Fibroblast of lung (primary cell): ENCODE data around the gene TTC33. TPM values are rescaled to one million over a fixed set of nuclear protein-coding genes. Genes with fewer than 3 reads are reported as not detected.

ENCODE experiments used
- DNase-seq, 2 donors: peaks; one replicate each; pipeline versions ENCODE4 v3.0.0 to v3.0.0-alpha.2; 2010; ENCODE audit warnings: low read depth in 2 of 2
- H2AFZ ChIP-seq: 2 replicates; pipeline ENCODE4 v1.5.1; 2012; ENCODE audit warnings: low read length, control low read depth, inconsistent platforms
- H3K27ac ChIP-seq: 2 replicates; pipeline ENCODE4 v1.5.1; 2011; ENCODE audit warnings: low read length, control low read depth; ENCODE audit not compliant: insufficient read depth
- H3K27me3 ChIP-seq: 2 replicates; pipeline ENCODE4 v1.5.1; 2011; ENCODE audit warnings: mild to moderate bottlenecking, low read length; ENCODE audit not compliant: control insufficient read depth, insufficient read depth
- H3K36me3 ChIP-seq: 2 replicates; pipeline ENCODE4 v1.5.1; 2011; ENCODE audit warnings: low read length; ENCODE audit not compliant: control insufficient read depth, insufficient read depth
- H3K4me1 ChIP-seq: 2 replicates; pipeline ENCODE4 v1.5.1; 2011; ENCODE audit warnings: low read length; ENCODE audit not compliant: control insufficient read depth, insufficient read depth; ENCODE audit errors: extremely low read depth
- H3K4me2 ChIP-seq: 2 replicates; pipeline ENCODE4 v1.5.1; 2011; ENCODE audit warnings: low read length, control low read depth; ENCODE audit not compliant: insufficient read depth; ENCODE audit errors: extremely low read depth
- H3K4me3 ChIP-seq, 4 experiments: fragments of 200-600 bp in 1 of 4; sonication (generic) in 1 of 4; replicated peaks in 1 of 4; 2 replicates each; pipeline ENCODE4 v1.5.1; 2011 to 2016; ENCODE audit warnings: low read length in 4 of 4, low read depth in 3 of 4, mild to moderate bottlenecking in 3 of 4, control low read depth in 2 of 4, inconsistent platforms in 1 of 4, mixed read lengths in 1 of 4; ENCODE audit not compliant: insufficient read depth in 1 of 4; ENCODE audit errors: control extremely low read depth in 1 of 4
- H3K79me2 ChIP-seq: 2 replicates; pipeline ENCODE4 v1.5.1; 2012; ENCODE audit warnings: mild to moderate bottlenecking, low read length, inconsistent platforms; ENCODE audit not compliant: control insufficient read depth, insufficient read depth
- H3K9ac ChIP-seq: 2 replicates; pipeline ENCODE4 v1.5.1; 2011; ENCODE audit warnings: mild to moderate bottlenecking, low read length, control low read depth; ENCODE audit not compliant: insufficient read depth
- H3K9me3 ChIP-seq: 2 replicates; pipeline ENCODE4 v1.5.1; 2012; ENCODE audit warnings: low read depth, low read length; ENCODE audit not compliant: control insufficient read depth, insufficient read depth
- H4K20me1 ChIP-seq: 2 replicates; pipeline ENCODE4 v1.5.1; 2011; ENCODE audit warnings: low read length; ENCODE audit not compliant: control insufficient read depth, insufficient read depth; ENCODE audit errors: extremely low read depth
- CTCF ChIP-seq, 2 donors: IDR thresholded peaks in 1 of 2; conservative IDR thresholded peaks in 1 of 2; 1 replicate in 1 of 2; 2 replicates in 1 of 2; pipeline ENCODE4 v1.5.1; 2011 to 2012; ENCODE audit warnings: low read length in 2 of 2, control low read depth in 1 of 2, inconsistent platforms in 1 of 2, low read depth in 1 of 2, mild to moderate bottlenecking in 1 of 2
- EZH2 ChIP-seq: IDR thresholded peaks from 2 replicates; pipeline ENCODE4 v1.5.1; 2012; ENCODE audit warnings: low read length, control low read depth, mild to moderate bottlenecking; ENCODE audit errors: missing control alignments
- polyA plus RNA-seq, 2 donors: library from polyadenylated mRNA; depleted of rRNA in 1 of 2; stranded (reverse) in 1 of 2; unstranded in 1 of 2; fragments of >200 nt; gene quantifications; 2 replicates each; pipeline ENCODE4 v1.2.1, GENCODE V29; 2011 to 2012; ENCODE audit warnings: missing spikeins in 1 of 2
- total RNA-seq: library from RNA; depleted of rRNA; stranded (reverse); fragments of >200 nt; gene quantifications from 2 replicates; pipeline ENCODE4 v1.2.1, GENCODE V29; 2014

TTC33 gene
- total and polyA plus RNA-seq, 2 donors (not counting 1 experiment from before 2014, with no cell fraction given): 8.7 to 16.3 TPM

- Histone ChIP-seq H3K4me3 (no peak overlapping the region), H4K20me1 (no peaks in the 10 kb centered on the region), H3K4me2 (no peak overlapping the region), H3K79me2 (no peaks in the 10 kb centered on the region), H3K9ac (no peak overlapping the region), H3K36me3 (no peaks in the 10 kb centered on the region), H3K4me1 (no peaks in the 10 kb centered on the region), H2AFZ (no peak overlapping the region), H3K27me3 (no peaks in the 10 kb centered on the region), H3K27ac (no peak overlapping the region), H3K9me3 (no peaks in the 10 kb centered on the region)
- peak in 1 of 2 donors; percentile 84 for DNase-seq
- TF ChIP-seq CTCF (conservative IDR thresholded peaks at IDR 0.05 in 1 of 2, IDR thresholded peaks at IDR 0.05 in 1 of 2; ENCODE audit: low read depth in 1 of 2, low read length in 2 of 2): no peak
- no peak for TF ChIP-seq EZH2
These were observed 258.2 kb downstream of the TTC33 start for GRCh38 chr5:40497573-40497972.

GRCh38 chr5:40495237-40495635 lies 260.5 kb downstream of the TTC33 start:
- no peak for DNase-seq
- Histone ChIP-seq H4K20me1 (no peaks in the 10 kb centered on the region), H3K27me3 (no peaks in the 10 kb centered on the region), H3K9me3 (no peaks in the 10 kb centered on the region), H3K4me3 (no peak overlapping the region), H2AFZ (no peak overlapping the region), H3K36me3 (no peaks in the 10 kb centered on the region), H3K4me2 (no peak overlapping the region), H3K9ac (no peak overlapping the region), H3K79me2 (no peaks in the 10 kb centered on the region), H3K27ac (no peak overlapping the region), H3K4me1 (no peaks in the 10 kb centered on the region)
- no peak for TF ChIP-seq CTCF (conservative IDR thresholded peaks at IDR 0.05 in 1 of 2, IDR thresholded peaks at IDR 0.05 in 1 of 2; ENCODE audit: low read depth in 1 of 2, low read length in 2 of 2)
- TF ChIP-seq EZH2: no peak

GRCh38 chr5:40494631-40495236 lies 261.0 kb downstream of the TTC33 start:
- H4K20me1 ChIP-seq: no peaks in the 10 kb centered on the region
- H3K27ac ChIP-seq: no peak overlapping the region
- no peaks in the 10 kb centered on the region for H3K9me3 ChIP-seq
- H2AFZ ChIP-seq: no peak overlapping the region
- H3K27me3 ChIP-seq: no peaks in the 10 kb centered on the region
- no peaks in the 10 kb centered on the region for H3K36me3 ChIP-seq
- H3K4me3 ChIP-seq: no peak overlapping the region
- no peak overlapping the region for H3K4me2 ChIP-seq
- no peak overlapping the region for H3K9ac ChIP-seq
- H3K4me1 ChIP-seq: no peaks in the 10 kb centered on the region
- DNase-seq: no peak
- no peaks in the 10 kb centered on the region for H3K79me2 ChIP-seq
- TF ChIP-seq EZH2 (no peak), CTCF (conservative IDR thresholded peaks at IDR 0.05 in 1 of 2, IDR thresholded peaks at IDR 0.05 in 1 of 2; ENCODE audit: low read depth in 1 of 2, low read length in 2 of 2) (no peak)
